GM18951 (cell line): ENCODE data around the gene BTAF1.
"Not testable (repeated sequence)": the region's sequence is repeated elsewhere in the genome, so short reads cannot be mapped to it uniquely, and the experiment has no call there.

Experiments
- POLR2A ChIP-seq: IDR thresholded peaks from 4 replicates; pipeline ENCODE4 v1.6.1; 2011; ENCODE audit warnings: mild to moderate bottlenecking; ENCODE audit not compliant: insufficient read length, insufficient read depth; ENCODE audit errors: extremely low read depth
- in situ Hi-C: fragments of 300-500 bp; cut with MboI; formaldehyde crosslinking; loops from one replicate; pipeline ENCODE4 v1.12.0; 2022; ENCODE audit warnings: low sequenced_read_pairs, mixed read lengths, inconsistent platforms; ENCODE audit not compliant: unreplicated experiment

The BTAF1 gene

DNA sequence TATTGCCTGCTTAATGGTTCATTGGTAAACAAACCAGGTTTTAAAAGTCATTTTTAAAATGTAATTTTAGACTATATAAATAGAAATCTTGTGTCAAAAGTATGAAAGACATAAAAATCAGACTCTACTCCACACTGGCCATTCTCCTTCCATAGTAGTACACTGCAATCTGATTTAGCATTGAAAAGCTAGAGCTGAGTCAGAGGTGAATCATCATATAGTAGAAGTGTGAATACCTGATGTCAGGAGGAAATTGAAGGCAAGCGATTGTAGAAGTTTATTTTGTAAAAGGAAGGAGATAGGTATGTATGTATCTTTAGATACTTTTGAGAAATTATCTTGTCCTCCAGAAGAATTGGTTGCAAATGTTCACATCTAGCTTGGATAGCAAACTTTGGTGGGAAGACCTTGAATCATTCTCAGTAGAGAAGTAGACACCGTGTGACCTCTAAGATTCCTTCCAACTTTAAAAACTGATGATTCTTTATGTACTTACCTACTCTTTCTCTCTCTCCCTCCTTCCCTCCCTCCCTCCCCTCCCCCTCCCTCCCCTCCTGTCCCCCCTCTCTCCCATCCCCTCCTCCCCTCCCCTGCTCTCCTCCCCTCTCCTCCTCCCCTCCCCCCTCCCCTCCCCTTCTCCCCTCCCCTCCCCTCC lies 88.1 kb downstream of the BTAF1 start:
- TF ChIP-seq POLR2A = no peak
- in situ Hi-C loops = no loop called here

DNA sequence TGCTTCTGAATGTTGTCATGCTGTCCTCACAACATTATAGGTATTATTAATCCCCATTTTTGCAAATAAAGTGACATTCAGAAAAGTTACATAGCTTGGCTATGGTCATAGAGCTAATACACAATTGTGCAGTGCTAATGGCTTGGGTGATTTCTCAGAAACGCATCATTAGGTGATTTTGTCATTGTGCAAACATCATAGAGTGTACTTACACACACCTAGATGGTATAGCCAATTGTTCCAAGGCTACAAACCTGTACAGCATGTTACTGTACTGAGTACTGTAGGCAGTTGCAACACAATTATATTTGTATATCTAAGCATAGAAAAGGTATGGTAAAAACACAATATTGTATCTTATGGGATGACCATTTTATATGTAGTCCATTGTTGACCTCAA lies 91.0 kb downstream of the BTAF1 start:
- in situ Hi-C loops = no loop called here
- no peak for TF ChIP-seq POLR2A

DNA sequence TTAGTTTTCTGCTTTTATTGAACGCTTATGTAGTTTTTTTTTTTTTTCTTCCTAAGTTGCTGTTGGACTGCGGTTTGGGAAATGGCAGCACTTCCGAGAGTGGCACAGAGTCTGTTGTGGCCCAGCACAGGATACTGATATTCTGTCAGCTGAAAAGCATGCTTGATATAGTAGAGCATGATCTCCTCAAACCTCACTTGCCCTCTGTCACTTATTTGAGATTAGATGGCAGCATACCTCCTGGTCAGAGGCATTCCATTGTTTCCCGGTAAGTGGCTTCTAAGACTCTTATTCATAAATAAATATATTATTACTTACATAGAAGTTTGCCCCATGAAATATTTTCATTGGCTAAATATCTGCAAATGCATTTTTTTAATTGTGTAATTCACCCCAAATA lies 101.1 kb downstream of the BTAF1 start:
- no peak for TF ChIP-seq POLR2A
- in situ Hi-C loops = no loop called here

DNA sequence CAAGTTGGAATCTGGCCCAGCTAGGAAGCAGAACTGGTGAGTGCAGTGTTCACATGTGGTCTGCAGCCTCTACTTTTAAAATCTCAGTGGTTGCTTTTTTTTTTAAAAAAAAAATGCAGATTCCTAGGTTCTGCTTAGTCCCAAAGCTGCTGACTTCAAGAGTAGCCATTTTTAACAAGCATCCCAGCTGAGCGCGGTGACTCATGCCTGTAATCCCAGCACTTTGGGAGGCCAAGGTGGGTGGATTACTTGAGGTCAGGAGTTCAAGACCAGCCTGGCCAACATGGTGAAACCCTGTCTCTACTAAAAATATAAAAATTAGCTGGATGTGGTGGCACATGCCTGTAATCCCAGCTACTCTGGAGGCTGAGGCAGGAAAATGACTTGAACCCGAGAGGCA lies 101.8 kb downstream of the BTAF1 start:
- in situ Hi-C loops = not testable (repeated sequence)

DNA sequence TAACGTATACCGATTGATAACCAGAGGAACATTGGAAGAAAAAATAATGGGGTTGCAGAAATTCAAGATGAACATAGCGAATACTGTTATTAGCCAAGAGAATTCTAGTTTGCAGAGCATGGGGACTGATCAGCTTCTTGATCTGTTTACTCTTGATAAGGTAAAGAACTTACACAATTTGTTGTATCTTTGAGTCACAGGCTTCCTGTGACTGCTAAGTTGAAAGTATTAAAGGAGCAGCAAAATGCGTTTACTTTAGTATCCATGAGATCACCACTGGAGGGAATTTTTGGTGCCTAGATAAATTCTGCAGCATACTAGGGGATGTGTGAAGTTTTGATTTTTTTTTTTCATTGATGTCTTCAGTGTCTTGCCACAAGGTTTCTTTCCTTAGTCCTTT lies 103.6 kb downstream of the BTAF1 start:
- no peak for TF ChIP-seq POLR2A
- in situ Hi-C loops = no loop called here

DNA sequence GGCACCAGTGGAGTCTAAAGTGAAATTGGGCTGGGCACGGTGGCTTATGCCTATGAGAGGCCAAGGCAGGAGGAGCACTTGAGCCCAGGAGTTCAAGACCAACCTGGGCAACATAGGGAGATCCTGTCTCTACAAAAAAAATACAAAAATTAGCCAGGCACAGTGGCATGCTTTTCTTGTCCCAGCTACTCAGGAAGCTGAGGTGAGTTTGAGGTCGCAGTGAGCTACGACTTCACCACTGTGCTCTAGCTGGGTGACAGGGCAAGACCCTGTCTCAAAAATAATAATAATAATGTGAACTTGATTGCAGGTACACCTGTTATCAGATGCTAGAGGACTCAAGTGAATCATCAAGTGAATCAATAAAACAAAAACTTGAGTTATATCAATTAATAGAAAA lies 108.0 kb downstream of the BTAF1 start:
- no peak for TF ChIP-seq POLR2A
- in situ Hi-C loops = no loop called here

DNA sequence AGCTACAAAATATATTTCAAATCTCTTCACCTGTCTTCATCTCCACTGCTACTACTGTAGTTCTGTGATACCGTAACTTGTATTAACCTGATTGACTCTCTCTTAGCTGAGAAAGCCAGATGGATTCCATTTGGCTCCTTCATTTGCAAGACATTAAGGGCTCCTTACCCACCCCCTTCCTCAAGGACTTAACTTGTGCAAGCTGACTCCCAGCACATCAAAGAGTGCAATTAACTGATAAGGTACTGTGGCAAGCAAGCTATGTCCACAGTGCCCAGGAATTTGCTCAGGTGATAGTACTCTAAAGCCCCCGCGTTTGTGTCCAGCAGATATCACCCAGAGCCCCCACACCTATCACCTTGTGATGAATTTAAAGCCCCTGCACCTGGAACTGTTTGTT lies 109.5 kb downstream of the BTAF1 start:
- in situ Hi-C loops = not testable (repeated sequence)

DNA sequence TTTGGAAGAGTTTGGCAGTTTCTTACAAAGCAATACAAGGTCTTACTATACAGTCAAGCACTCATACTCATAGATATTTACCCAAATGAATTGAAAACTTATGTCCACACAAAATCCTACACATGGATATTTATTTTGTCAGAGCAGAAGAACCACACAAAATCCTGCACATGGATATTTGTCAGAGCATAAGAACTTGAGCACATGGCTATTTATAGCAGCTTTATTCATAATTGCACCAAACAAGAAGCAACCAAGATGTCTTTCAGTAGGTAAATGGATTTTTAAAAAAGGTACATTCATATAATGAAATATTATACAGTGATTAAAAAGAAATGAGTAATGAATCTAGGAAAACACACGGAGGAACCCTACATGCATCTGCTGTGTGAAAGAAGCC lies 115.4 kb downstream of the BTAF1 start:
- TF ChIP-seq POLR2A = no peak
- in situ Hi-C loops = no loop called here

DNA sequence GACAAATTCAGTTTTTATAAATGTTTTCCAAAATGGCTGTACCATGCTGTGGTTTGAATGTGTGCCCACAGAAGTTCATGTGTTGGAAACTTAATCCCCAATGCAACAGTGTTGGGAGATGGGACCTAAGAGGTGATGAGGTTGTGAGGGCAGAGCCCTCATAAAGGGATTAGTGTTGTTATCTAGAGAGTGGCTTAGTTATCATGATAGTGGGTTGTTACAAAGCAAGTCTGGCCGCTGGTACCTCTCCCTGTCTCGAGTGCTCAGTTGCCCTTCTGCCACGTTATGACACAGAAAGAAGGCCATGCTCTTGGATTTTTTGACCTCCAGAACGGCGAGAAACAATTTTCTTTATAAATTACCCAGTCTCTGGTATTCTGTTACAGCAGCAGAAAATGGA lies 119.0 kb downstream of the BTAF1 start:
- in situ Hi-C loops = no loop called here
- TF ChIP-seq POLR2A = no peak

DNA sequence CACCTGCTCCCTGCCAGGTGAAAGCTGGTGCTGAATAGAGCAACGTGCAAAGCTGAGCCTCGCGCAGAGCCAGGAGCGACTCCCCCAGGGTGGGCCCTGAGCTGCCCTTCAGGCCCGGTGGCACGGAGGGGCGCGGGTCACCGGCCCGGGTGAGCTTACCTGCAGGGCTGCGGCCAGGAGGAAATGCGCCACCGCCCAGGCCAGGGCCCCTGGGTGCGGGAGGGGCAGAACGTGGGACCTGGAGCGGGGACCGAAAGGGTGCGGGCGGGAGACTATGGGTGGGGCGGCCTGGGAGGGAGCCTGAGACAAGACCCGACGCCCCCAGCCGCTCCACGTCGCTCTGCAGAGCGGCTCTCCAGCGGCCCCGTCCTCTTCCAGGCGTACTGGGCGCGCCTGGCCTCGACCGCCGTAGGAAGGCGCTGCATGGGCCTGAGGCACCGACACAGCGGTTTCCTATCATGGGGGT lies 122.1 kb downstream of the BTAF1 start:
- in situ Hi-C loops = no loop called here
- no peak for TF ChIP-seq POLR2A

DNA sequence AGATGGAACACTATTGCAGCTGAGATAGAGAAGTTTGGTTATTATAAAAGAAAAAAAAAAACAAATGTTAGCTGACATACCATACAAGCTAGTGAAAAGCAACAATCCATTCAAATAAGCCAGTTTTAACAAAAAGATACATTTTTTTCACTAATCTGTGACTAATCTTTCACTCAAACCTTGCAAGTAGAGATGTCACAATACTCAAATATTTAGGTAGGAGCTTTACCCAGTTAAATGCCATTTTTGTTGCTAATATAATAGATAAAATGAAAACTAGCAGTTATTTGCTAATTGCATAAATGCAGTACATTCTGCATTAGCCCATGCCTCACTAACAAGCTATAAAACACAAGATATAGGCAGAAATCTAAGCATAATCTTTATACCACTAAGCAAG lies 123.6 kb downstream of the BTAF1 start:
- TF ChIP-seq POLR2A = no peak
- in situ Hi-C loops = no loop called here

DNA sequence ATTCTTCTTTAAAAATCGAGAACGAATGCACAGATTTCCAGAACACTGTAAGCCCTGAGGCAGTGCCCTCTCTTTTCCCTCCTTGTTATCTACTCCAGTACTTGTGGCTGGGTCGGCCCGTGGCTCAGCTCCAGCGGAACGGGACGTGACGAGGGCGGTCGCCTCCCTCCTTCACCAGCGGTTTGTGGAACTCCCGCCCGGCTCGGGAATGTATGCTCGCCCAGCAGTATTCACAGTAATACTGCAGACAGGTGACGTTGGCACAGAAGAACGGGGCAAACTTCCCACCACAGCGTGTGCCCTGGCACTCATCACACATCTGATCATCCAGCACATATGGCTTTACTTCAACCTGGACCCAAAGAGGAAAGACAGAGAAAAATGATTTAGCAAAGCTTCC lies 128.5 kb downstream of the BTAF1 start:
- in situ Hi-C loops = no loop called here
- TF ChIP-seq POLR2A = no peak

DNA sequence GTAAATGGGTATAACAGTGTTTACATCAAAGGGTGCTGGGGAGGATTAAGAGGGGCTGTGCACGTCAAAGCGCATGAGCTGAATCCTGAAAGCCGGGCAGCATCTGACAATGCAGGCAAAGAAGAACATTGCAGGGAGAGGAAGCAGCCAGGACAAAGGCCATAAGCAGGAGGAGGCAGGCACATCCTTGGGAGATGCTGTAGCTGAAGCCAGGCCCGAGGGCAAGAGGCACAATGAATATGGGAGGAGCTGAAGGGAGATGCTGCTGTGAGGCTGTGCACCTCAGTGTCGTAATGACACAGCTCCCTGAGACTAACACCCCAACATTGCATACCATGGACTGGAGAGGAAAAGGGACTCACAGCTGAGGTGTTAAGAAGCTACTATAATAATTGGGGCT lies 129.2 kb downstream of the BTAF1 start:
- TF ChIP-seq POLR2A = no peak
- in situ Hi-C loops = no loop called here

DNA sequence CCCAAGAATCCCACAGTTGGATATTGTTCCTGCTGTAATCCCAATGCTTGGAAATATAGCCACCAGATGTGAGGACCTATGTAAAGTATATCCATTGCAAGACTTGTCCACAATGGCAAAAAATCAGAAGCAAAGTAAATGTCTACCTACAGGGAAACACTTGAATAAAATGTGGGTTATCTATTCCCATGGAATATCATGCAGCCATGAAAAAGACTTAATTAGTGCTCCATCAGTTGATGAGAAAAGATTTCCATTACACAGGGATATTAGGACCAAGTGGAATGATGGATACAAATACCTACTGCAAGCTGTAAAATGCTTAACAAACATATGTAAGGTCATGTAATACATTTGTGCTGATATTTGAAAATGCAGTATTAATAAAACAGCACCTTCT lies 131.2 kb downstream of the BTAF1 start:
- no peak for TF ChIP-seq POLR2A
- in situ Hi-C loops = no loop called here

DNA sequence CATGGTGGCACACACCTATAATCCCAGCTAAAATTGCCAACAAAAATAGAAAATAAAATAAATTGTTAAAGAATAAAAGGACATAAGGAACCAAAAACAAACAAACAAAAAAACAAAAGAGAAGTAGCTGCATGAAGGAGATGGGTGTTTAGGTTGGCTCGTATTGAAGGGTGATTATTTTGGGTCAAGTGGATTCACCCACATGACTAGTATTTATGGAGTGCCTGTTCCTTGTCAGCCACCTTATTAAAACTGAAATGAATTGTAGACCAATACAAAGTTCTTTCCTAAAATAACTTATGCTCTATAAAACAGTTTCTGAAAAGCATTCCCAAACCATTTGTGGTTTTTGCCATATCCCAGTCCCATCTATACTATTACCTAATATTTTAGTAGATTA lies 138.7 kb downstream of the BTAF1 start:
- TF ChIP-seq POLR2A = no peak
- in situ Hi-C loops = no loop called here
